GM12878 (cell line): Measurements from ENCODE around the gene PSMC4. TPM values are rescaled to one million over a fixed set of nuclear protein-coding genes. Genes with fewer than 3 reads are reported as not detected.

Source experiments
- ASH2L ChIP-seq: fragments of 300-600, 200-600 bp; sonication (generic); IDR thresholded peaks from 2 replicates; pipeline ENCODE4 v1.6.1; 2017; ENCODE audit warnings: low read depth, mild to moderate bottlenecking, borderline replicate concordance
- BHLHE40 ChIP-seq, 2 experiments: fragments of 450-650 bp in 1 of 2; IDR thresholded peaks; 2 replicates each; pipeline ENCODE4 v1.6.1; 2011 to 2017; ENCODE audit warnings: low read depth in 2 of 2, borderline replicate concordance in 1 of 2, improper control_type of control experiment in 1 of 2, low read length in 1 of 2, mild to moderate bottlenecking in 1 of 2
- CREB1 ChIP-seq: IDR thresholded peaks from 2 replicates; pipeline ENCODE4 v1.6.1; 2012; ENCODE audit warnings: low read depth, mild to moderate bottlenecking, inconsistent platforms
- ESRRA ChIP-seq: IDR thresholded peaks from 2 replicates; pipeline ENCODE4 v1.6.1; 2012; ENCODE audit warnings: mild to moderate bottlenecking, low read length, improper control_type of control experiment
- FOS ChIP-seq: IDR thresholded peaks from 3 replicates; pipeline ENCODE4 v1.6.1; 2011; ENCODE audit warnings: borderline replicate concordance; ENCODE audit not compliant: insufficient read length; ENCODE audit errors: extremely low read depth
- GATAD2B ChIP-seq: fragments of 450-650 bp; conservative IDR thresholded peaks from 2 replicates; pipeline ENCODE4 v1.6.1; 2017; ENCODE audit warnings: low read depth, mild to moderate bottlenecking, moderate library complexity
- IKZF1 ChIP-seq: fragments of 450-650 bp; conservative IDR thresholded peaks from 2 replicates; pipeline ENCODE4 v1.6.1; 2017; ENCODE audit warnings: antibody characterized with exemption, mild to moderate bottlenecking
- IKZF2 ChIP-seq, 2 experiments: fragments of 450-650 bp; IDR thresholded peaks; 2 replicates each; pipeline ENCODE4 v1.6.1; 2017; ENCODE audit warnings: mild to moderate bottlenecking in 2 of 2, moderate library complexity in 2 of 2
- MTA2 ChIP-seq: fragments of 450-650 bp; IDR thresholded peaks from 2 replicates; pipeline ENCODE4 v1.6.1; 2016; ENCODE audit warnings: low read depth, mild to moderate bottlenecking, moderate library complexity
- PAX8 ChIP-seq: fragments of 450-650 bp; IDR thresholded peaks from 2 replicates; pipeline ENCODE4 v1.6.1; 2017; ENCODE audit warnings: mild to moderate bottlenecking, moderate library complexity
- POLR2A ChIP-seq: IDR thresholded peaks from 2 replicates; pipeline ENCODE4 v1.6.1; 2011; ENCODE audit warnings: low read depth, mild to moderate bottlenecking, low read length
- POU2F2 ChIP-seq: IDR thresholded peaks from 3 replicates; pipeline ENCODE4 v1.6.1; 2011; ENCODE audit warnings: low read depth, mild to moderate bottlenecking, low read length, borderline replicate concordance
- RELA ChIP-seq: fragments of 450-650 bp; IDR thresholded peaks from 2 replicates; pipeline ENCODE4 v1.8.0; 2014; ENCODE audit warnings: borderline replicate concordance; ENCODE audit not compliant: partially characterized antibody
- RELB ChIP-seq: fragments of 450-650 bp; IDR thresholded peaks from 2 replicates; pipeline ENCODE4 v1.6.1; 2017; ENCODE audit warnings: low read depth, mild to moderate bottlenecking, moderate library complexity
- SMARCA5 ChIP-seq: fragments of 450-650 bp; IDR thresholded peaks from 2 replicates; pipeline ENCODE4 v1.6.1; 2017; ENCODE audit warnings: mild to moderate bottlenecking
- TARDBP ChIP-seq: IDR thresholded peaks from 2 replicates; pipeline ENCODE4 v1.6.1; 2016; ENCODE audit warnings: borderline replicate concordance
- TCF12 ChIP-seq: IDR thresholded peaks from 2 replicates; pipeline ENCODE4 v1.6.1; 2011; ENCODE audit warnings: low read depth, mild to moderate bottlenecking, low read length
- ZNF207 ChIP-seq: fragments of 450-650 bp; IDR thresholded peaks from 2 replicates; pipeline ENCODE4 v1.6.1; 2014; ENCODE audit warnings: antibody characterized with exemption, mild to moderate bottlenecking, borderline replicate concordance
- ZNF24 ChIP-seq: fragments of 450-650 bp; IDR thresholded peaks from 2 replicates; pipeline ENCODE4 v1.6.1; 2017; ENCODE audit warnings: antibody characterized with exemption, mild to moderate bottlenecking
- polyA plus RNA-seq, 11 experiments: library from polyadenylated mRNA; depleted of rRNA in 4 of 11; unstranded in 6 of 11; stranded (reverse) in 5 of 11; fragments of >200 nt; fragmentation: Nextera tagmentation in 4 of 11; fragmentation: Illumina TruSeq in 1 of 11; extraction: Ambion mirVana in 4 of 11; extraction: Trizol in 1 of 11; gene quantifications; 1 replicate in 1 of 11; 2 replicates in 10 of 11; pipeline versions ENCODE4 v1.2.1 to v1.2.3, GENCODE V29; 2011 to 2016; ENCODE audit warnings: inconsistent platforms in 2 of 11, missing spikeins in 2 of 11, low read depth in 1 of 11
- total RNA-seq, 4 experiments: library from RNA; depleted of rRNA in 3 of 4; stranded (reverse); fragments of >200 nt in 3 of 4; fragmentation: Illumina TruSeq in 1 of 4; extraction: Trizol in 1 of 4; gene quantifications; 2 replicates each; pipeline versions ENCODE4 v1.2.1 to v1.2.3, GENCODE V29; 2013 to 2021
- TF ChIP-seq, protein P1 (sequence below): fragments of 450-650 bp; formaldehyde crosslinking; IDR thresholded peaks from 2 replicates; pipeline ENCODE4 v1.4.0; 2020; ENCODE audit warnings: mild to moderate bottlenecking, moderate library complexity
- TF ChIP-seq, protein P2 (sequence below): IDR thresholded peaks from 2 replicates; pipeline ENCODE4 v1.6.1; 2012; ENCODE audit warnings: improper control_type of control experiment, low read depth, low read length; ENCODE audit not compliant: insufficient replicate concordance

PSMC4 gene
- total and polyA plus RNA-seq, 10 of the 15 experiments (the other 5 are each of a cell fraction or from before 2014, with no cell fraction given) = 55.2 to 328 (median 127) TPM

GRCh38 chr19:39970675-39971379 is at the start of gene PSMC4 (continued):
- TF ChIP-seq, protein P1, sequence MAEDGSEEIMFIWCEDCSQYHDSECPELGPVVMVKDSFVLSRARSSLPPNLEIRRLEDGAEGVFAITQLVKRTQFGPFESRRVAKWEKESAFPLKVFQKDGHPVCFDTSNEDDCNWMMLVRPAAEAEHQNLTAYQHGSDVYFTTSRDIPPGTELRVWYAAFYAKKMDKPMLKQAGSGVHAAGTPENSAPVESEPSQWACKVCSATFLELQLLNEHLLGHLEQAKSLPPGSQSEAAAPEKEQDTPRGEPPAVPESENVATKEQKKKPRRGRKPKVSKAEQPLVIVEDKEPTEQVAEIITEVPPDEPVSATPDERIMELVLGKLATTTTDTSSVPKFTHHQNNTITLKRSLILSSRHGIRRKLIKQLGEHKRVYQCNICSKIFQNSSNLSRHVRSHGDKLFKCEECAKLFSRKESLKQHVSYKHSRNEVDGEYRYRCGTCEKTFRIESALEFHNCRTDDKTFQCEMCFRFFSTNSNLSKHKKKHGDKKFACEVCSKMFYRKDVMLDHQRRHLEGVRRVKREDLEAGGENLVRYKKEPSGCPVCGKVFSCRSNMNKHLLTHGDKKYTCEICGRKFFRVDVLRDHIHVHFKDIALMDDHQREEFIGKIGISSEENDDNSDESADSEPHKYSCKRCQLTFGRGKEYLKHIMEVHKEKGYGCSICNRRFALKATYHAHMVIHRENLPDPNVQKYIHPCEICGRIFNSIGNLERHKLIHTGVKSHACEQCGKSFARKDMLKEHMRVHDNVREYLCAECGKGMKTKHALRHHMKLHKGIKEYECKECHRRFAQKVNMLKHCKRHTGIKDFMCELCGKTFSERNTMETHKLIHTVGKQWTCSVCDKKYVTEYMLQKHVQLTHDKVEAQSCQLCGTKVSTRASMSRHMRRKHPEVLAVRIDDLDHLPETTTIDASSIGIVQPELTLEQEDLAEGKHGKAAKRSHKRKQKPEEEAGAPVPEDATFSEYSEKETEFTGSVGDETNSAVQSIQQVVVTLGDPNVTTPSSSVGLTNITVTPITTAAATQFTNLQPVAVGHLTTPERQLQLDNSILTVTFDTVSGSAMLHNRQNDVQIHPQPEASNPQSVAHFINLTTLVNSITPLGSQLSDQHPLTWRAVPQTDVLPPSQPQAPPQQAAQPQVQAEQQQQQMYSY (CRISPR knock-in tag) = no peak
- TF ChIP-seq GATAD2B = no peak; the same call in 1 of the 2 replicates
- peak; percentile 76 for TF ChIP-seq RELB
- peak; percentile 92; the same call in 1 of the 2 replicates for TF ChIP-seq SMARCA5
- no peak for TF ChIP-seq FOS
- no peak for TF ChIP-seq IKZF2 (IDR thresholded peaks at IDR 0.05)
- no peak for TF ChIP-seq ZNF24
- peak; percentile 67 to 80 for TF ChIP-seq BHLHE40 (IDR thresholded peaks at IDR 0.05; ENCODE audit: borderline replicate concordance in 1 of 2, low read depth in 2 of 2, low read length in 1 of 2)
- no peak for TF ChIP-seq PAX8
- peak; percentile 97 for TF ChIP-seq CREB1
- peak; percentile 92 for TF ChIP-seq IKZF1
- no peak for TF ChIP-seq TARDBP
- no peak for TF ChIP-seq ASH2L
- TF ChIP-seq POU2F2 = peak; percentile 77; the same call in 1 of the 3 replicates
- TF ChIP-seq ZNF207 = peak; percentile 83; the same call in 1 of the 2 replicates
- 0 out of 2 replicates have a peak, but pooled peaks have one; percentile 23 for TF ChIP-seq ESRRA
- TF ChIP-seq RELA = peak; percentile 12
- no peak for TF ChIP-seq MTA2
- peak; percentile 97 for TF ChIP-seq POLR2A
- TF ChIP-seq, protein P2, sequence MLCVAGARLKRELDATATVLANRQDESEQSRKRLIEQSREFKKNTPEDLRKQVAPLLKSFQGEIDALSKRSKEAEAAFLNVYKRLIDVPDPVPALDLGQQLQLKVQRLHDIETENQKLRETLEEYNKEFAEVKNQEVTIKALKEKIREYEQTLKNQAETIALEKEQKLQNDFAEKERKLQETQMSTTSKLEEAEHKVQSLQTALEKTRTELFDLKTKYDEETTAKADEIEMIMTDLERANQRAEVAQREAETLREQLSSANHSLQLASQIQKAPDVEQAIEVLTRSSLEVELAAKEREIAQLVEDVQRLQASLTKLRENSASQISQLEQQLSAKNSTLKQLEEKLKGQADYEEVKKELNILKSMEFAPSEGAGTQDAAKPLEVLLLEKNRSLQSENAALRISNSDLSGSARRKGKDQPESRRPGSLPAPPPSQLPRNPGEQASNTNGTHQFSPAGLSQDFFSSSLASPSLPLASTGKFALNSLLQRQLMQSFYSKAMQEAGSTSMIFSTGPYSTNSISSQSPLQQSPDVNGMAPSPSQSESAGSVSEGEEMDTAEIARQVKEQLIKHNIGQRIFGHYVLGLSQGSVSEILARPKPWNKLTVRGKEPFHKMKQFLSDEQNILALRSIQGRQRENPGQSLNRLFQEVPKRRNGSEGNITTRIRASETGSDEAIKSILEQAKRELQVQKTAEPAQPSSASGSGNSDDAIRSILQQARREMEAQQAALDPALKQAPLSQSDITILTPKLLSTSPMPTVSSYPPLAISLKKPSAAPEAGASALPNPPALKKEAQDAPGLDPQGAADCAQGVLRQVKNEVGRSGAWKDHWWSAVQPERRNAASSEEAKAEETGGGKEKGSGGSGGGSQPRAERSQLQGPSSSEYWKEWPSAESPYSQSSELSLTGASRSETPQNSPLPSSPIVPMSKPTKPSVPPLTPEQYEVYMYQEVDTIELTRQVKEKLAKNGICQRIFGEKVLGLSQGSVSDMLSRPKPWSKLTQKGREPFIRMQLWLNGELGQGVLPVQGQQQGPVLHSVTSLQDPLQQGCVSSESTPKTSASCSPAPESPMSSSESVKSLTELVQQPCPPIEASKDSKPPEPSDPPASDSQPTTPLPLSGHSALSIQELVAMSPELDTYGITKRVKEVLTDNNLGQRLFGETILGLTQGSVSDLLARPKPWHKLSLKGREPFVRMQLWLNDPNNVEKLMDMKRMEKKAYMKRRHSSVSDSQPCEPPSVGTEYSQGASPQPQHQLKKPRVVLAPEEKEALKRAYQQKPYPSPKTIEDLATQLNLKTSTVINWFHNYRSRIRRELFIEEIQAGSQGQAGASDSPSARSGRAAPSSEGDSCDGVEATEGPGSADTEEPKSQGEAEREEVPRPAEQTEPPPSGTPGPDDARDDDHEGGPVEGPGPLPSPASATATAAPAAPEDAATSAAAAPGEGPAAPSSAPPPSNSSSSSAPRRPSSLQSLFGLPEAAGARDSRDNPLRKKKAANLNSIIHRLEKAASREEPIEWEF = no peak
- peak; percentile 46; the same call in 1 of the 2 replicates for TF ChIP-seq TCF12
